GM19240 (cell line): Measurements from ENCODE around the gene RFX8.

Source experiments
- DNase-seq: peaks from one replicate; pipeline ENCODE4 v3.0.0; 2011; ENCODE audit warnings: low spot score; ENCODE audit not compliant: insufficient read length

RFX8 gene

GRCh38 chr2:101412092-101412694, 62.7 kb downstream of the RFX8 start:
- no peak for DNase-seq

- DNase-seq = no peak
Observed at GRCh38 chr2:101410746-101411145, 64.2 kb downstream of the RFX8 start.

- DNase-seq = no peak
Observed at GRCh38 chr2:101410114-101410513, 64.8 kb downstream of the RFX8 start.

GRCh38 chr2:101409699-101410098, 65.2 kb downstream of the RFX8 start:
- DNase-seq = no peak

- no peak for DNase-seq
Observed at GRCh38 chr2:101408925-101409324, 66.0 kb downstream of the RFX8 start.

GRCh38 chr2:101405351-101405899, 69.5 kb downstream of the RFX8 start:
- no peak for DNase-seq

GRCh38 chr2:101403745-101404144, 71.2 kb downstream of the RFX8 start:
- no peak for DNase-seq

GRCh38 chr2:101402630-101403029, 72.3 kb downstream of the RFX8 start:
- DNase-seq = no peak

GRCh38 chr2:101401906-101402305, 73.0 kb downstream of the RFX8 start:
- no peak for DNase-seq

- DNase-seq = no peak
Observed at GRCh38 chr2:101401326-101401665, 73.6 kb downstream of the RFX8 start.

GRCh38 chr2:101400506-101401325, 74.2 kb downstream of the RFX8 start:
- no peak for DNase-seq

GRCh38 chr2:101400048-101400447, 74.9 kb downstream of the RFX8 start:
- DNase-seq = no peak

GRCh38 chr2:101399021-101399799, 75.7 kb downstream of the RFX8 start:
- no peak for DNase-seq

GRCh38 chr2:101398116-101398821, 76.6 kb downstream of the RFX8 start:
- no peak for DNase-seq

GRCh38 chr2:101396316-101396717, 78.6 kb downstream of the RFX8 start:
- no peak for DNase-seq

GRCh38 chr2:101395545-101396315, 79.2 kb downstream of the RFX8 start:
- DNase-seq = no peak

GRCh38 chr2:101388232-101388631, 86.7 kb downstream of the RFX8 start:
- DNase-seq = no peak

- DNase-seq = no peak
Observed at GRCh38 chr2:101387151-101387834, 87.6 kb downstream of the RFX8 start, which contains the start of gene CREG2. Gene CREG2, minus strand, starts transcription at chr2:101387503. Its CDS starts 46 bp downstream, at chr2:101387457.

- DNase-seq = no peak
Observed at GRCh38 chr2:101386599-101387150, 88.2 kb downstream of the RFX8 start.
